Uterus (tissue), 4 donors: ENCODE data around the gene EMILIN1. TPM values are rescaled to one million over a fixed set of nuclear protein-coding genes. Genes with fewer than 3 reads are reported as not detected.
A peak's percentile ranks its signal among the peaks of the same experiment; 100 is the strongest.

Experiments used
- DNase-seq, 2 donors: peaks; one replicate each; pipeline ENCODE4 v3.0.0-alpha.2; 2019 to 2020
- H3K27ac ChIP-seq, 2 donors: fragments of 200-600 bp; sonication (generic); 1 replicate in 1 of 2; 2 replicates in 1 of 2; pipeline ENCODE4 v1.5.1; 2016 to 2018
- H3K27me3 ChIP-seq, 2 donors: fragments of 200-600 bp; sonication (generic); one replicate each; pipeline ENCODE4 v1.5.1; 2018 to 2019; ENCODE audit warnings: control low read depth in 1 of 2
- H3K36me3 ChIP-seq, 2 donors: fragments of 200-600 bp; sonication (generic); one replicate each; pipeline ENCODE4 v1.5.1; 2019; ENCODE audit warnings: control low read depth in 1 of 2
- H3K4me1 ChIP-seq, 2 donors: fragments of 200-600 bp; sonication (generic); one replicate each; pipeline ENCODE4 v1.5.1; 2018 to 2019; ENCODE audit warnings: control low read depth in 1 of 2
- H3K4me3 ChIP-seq, 2 donors: fragments of 200-600 bp; sonication (generic); 1 replicate in 1 of 2; 2 replicates in 1 of 2; pipeline ENCODE4 v1.5.1; 2018 to 2019; ENCODE audit warnings: mild to moderate bottlenecking in 1 of 2
- H3K9me3 ChIP-seq, 2 donors: fragments of 200-600 bp; sonication (generic); one replicate each; pipeline ENCODE4 v1.5.1; 2019; ENCODE audit warnings: control low read depth in 1 of 2
- POLR2A ChIP-seq, 2 donors: fragments of 450-650 bp; IDR thresholded peaks; one replicate each; pipeline ENCODE4 v1.6.1; 2016; ENCODE audit warnings: antibody characterized with exemption in 2 of 2, mild to moderate bottlenecking in 1 of 2, moderate library complexity in 1 of 2
- intact Hi-C: fragments of 100-400 bp; cut with DNase I; formaldehyde crosslinking; loops from one replicate; pipeline ENCODE4 v1.15.1; 2023; ENCODE audit warnings: low total_unique reads
- total RNA-seq, 4 donors: library from RNA; depleted of rRNA in 3 of 4; stranded (reverse); fragments of >200 nt in 3 of 4; gene quantifications; one replicate each; pipeline versions ENCODE4 v1.1.0 to v1.2.4, GENCODE V29; 2014 to 2023
- TF ChIP-seq, protein P1 (sequence below), 4 experiments: fragments of 200-600 bp in 2 of 4; fragments of 450-650 bp in 2 of 4; sonication (generic) in 2 of 4; IDR thresholded peaks; one replicate each; pipeline ENCODE4 v1.5.1; 2016 to 2019; ENCODE audit warnings: antibody characterized with exemption in 4 of 4, mild to moderate bottlenecking in 2 of 4, moderate library complexity in 1 of 4
- donor health status: DM: yes; HTN: yes; CAD: no.

Gene EMILIN1
- 100 to 1,000 TPM; 107 to 377 (median 224) TPM for total RNA-seq

DNA sequence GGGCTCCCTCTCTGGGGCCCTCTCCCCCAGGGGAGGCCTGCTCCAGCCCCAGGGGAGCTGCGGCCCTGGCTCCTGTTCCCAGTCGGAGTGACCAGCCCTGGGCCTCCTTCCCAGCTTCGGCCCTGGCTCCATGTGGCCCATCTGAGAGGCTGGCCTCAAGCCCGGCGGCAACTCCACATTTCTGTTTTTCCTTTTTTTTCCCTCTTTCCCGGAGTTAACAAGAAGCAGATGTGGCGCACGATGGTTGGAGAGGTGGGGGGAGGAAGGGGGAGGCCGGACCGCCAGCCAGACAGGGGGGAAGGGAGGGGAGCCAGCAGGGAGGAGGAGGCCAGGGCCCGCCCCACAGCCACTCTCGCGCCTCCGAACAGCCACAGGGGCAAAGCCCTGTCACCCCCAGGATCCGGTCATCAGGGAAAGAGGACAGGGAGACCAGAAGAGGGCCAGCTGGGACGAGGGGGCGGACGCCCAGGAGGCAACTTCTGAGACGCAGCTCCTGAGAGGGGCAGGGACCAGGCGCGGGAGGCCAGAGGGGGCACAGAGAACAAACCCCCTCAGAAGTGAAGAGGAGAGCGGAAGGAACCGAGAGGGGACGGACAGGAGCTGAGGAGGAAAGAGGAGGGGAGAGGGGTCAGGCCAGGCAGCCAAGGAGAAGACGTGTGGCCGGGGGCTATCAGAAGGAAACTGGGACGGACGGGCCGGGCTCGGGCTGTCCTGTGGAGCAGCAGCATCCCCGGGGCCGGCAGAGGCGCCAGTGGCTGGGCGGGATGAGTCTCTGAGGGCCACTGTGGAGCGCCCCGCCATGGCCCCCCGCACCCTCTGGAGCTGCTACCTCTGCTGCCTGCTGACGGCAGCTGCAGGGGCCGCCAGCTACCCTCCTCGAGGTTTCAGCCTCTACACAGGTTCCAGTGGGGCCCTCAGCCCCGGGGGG is at the start of gene EMILIN1:
TSS of gene EMILIN1 (plus strand) at position 349 of the 928 bp plus-strand sequence. CDS start at position 800, 451 bp downstream.
- peak within 1 kb of the TSS; percentile 52 to 84 for H3K4me3 ChIP-seq
- TF ChIP-seq, protein P1, sequence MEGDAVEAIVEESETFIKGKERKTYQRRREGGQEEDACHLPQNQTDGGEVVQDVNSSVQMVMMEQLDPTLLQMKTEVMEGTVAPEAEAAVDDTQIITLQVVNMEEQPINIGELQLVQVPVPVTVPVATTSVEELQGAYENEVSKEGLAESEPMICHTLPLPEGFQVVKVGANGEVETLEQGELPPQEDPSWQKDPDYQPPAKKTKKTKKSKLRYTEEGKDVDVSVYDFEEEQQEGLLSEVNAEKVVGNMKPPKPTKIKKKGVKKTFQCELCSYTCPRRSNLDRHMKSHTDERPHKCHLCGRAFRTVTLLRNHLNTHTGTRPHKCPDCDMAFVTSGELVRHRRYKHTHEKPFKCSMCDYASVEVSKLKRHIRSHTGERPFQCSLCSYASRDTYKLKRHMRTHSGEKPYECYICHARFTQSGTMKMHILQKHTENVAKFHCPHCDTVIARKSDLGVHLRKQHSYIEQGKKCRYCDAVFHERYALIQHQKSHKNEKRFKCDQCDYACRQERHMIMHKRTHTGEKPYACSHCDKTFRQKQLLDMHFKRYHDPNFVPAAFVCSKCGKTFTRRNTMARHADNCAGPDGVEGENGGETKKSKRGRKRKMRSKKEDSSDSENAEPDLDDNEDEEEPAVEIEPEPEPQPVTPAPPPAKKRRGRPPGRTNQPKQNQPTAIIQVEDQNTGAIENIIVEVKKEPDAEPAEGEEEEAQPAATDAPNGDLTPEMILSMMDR (IDR thresholded peaks at IDR 0.05) = peak in 1 of 4 experiments; percentile 17
- TF ChIP-seq POLR2A (IDR thresholded peaks at IDR 0.05) = peak; percentile 41 to 70
- H3K27me3 ChIP-seq = no peaks in the 10 kb centered on the region
- intact Hi-C loops = loop anchor here (2.0 kb wide), 1 partner anchor 28 kb away; the partner anchor contains the start of gene AGBL5
- H3K27ac ChIP-seq = peak within 1 kb of the TSS; percentile 92 to 98
- peaks cover 5 to 14% of the 10 kb centered on the region in 2 donors for H3K4me1 ChIP-seq
- no peaks in the 10 kb centered on the region for H3K9me3 ChIP-seq
- no peaks in the 10 kb centered on the region for H3K36me3 ChIP-seq
- DNase-seq = peak; percentile 93 to 96

DNA sequence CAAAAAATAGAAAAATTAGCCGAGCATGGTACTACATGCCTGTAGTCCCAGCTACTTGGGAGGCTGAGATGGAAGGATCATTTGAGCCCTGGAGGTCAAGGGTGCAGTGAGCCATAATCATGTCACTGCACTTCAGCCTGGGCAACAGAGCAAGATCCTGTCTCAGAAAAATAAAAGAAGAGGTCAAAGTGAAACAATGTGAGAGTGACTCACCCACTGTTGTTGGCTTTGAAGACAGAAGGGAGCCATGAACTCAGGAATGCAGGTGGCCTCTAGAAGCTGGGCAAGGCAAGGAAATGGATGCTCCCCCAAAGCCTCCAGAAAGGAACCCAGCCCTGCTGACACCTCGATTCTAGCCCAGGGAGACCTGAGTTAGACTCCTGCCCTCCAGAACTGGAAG is 49.4 kb upstream of the EMILIN1 start:
- Histone ChIP-seq H3K36me3 (no peaks in the 10 kb centered on the region), H3K27me3 (no peaks in the 10 kb centered on the region), H3K9me3 (no peaks in the 10 kb centered on the region), H3K4me1 (peaks cover 0 to 6% of the 10 kb centered on the region in 2 donors), H3K4me3 (no peak overlapping the region), H3K27ac (no peak overlapping the region)
- TF ChIP-seq POLR2A (IDR thresholded peaks at IDR 0.05) = no peak
- TF ChIP-seq, protein P1 (IDR thresholded peaks at IDR 0.05) = no peak
- intact Hi-C loops = no loop called here
- DNase-seq = no peak

DNA sequence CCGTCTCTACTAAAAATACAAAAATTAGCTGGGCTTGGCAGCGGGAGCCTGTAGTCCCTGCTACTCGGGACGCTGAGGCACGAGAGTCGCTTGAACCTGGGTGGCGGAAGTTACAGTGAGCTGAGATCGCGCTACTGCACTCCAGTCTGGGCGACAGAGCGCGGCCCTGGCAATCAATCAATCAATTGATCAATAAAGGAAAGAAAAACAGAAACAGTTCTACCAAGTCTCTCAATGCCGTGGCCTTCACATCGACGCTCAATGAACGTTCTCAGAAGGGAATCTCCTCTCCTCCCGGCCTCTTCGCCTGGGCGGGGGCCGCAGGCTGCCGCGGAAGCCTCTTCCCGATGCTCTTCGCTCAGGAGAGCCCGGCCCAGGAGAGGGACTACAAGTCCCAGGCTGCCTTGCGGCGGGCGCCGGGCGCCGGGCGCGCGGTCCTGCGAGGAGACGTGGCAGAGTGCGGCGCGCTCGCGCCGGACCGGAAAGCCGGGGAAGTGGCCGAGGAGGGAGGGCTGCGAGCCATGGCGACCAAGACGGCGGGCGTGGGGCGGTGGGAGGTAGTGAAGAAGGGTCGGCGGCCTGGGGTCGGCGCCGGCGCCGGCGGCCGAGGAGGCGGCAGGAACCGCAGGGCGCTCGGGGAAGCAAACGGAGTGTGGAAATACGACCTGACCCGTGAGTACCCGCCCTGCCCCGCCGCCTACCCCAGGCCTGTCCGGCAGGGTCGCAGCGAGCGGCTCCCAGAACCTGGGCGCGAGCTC is 45.7 kb upstream of the EMILIN1 start, which contains the start of gene TMEM214:
TSS of gene TMEM214 (plus strand) at position 471 of the 758 bp plus-strand sequence. CDS start at position 522, 51 bp downstream.
- Histone ChIP-seq H3K4me3 (peak within 1 kb of the TSS; percentile 89 to 97), H3K4me1 (peaks cover 0 to 11% of the 10 kb centered on the region in 2 donors), H3K27me3 (no peaks in the 10 kb centered on the region), H3K36me3 (no peaks in the 10 kb centered on the region), H3K27ac (peak within 1 kb of the TSS; percentile 83 to 91), H3K9me3 (no peaks in the 10 kb centered on the region)
- DNase-seq = peak; percentile 86 to 90
- intact Hi-C loops = no loop called here
- TF ChIP-seq, protein P1 (IDR thresholded peaks at IDR 0.05) = peak in 1 of 4 experiments; percentile 28
- TF ChIP-seq POLR2A (IDR thresholded peaks at IDR 0.05) = peak; percentile 59 to 82

DNA sequence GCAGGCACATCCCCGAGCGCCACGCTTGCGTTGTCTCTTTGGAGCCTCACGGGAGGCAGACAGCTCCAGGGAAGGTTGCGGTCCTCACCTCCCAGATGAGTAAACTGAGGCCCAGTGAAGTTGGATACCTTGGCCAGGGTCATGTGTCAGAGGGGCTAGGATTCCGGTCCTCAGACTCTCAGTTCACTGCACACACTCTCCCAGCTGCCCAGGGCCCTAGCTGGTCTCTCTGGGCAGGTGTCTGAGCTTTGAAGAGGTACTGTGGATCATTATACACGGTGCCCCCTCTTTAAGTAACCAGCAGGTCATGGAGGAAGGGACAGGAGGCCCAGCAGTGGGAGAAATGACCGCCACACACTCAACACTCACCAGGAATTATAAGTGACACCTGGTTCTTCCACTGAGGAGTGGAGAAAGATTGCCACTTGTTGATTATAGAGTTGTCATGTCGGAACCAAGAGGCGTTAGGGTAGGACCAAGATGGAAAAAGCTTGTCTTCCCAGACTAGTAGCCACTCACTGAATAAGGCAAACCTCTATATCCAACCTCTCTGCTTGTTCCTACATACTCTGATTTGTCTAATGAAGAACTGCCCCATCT is 45.1 kb upstream of the EMILIN1 start:
- H3K27me3 ChIP-seq = no peaks in the 10 kb centered on the region
- H3K36me3 ChIP-seq = no peaks in the 10 kb centered on the region
- peak overlapping the region; percentile 83 to 91 for H3K27ac ChIP-seq
- DNase-seq = no peak
- H3K4me1 ChIP-seq = peaks cover 0 to 11% of the 10 kb centered on the region in 2 donors
- H3K4me3 ChIP-seq = peak overlapping the region; percentile 89 to 97
- no peaks in the 10 kb centered on the region for H3K9me3 ChIP-seq
- TF ChIP-seq POLR2A (IDR thresholded peaks at IDR 0.05) = no peak
- TF ChIP-seq, protein P1 (IDR thresholded peaks at IDR 0.05) = no peak
- intact Hi-C loops = no loop called here
